A673 (cell line): ENCODE data around the gene SPSB1.

Experiments
- EZH2 ChIP-seq: fragments of 200-600 bp; sonication (generic); IDR thresholded peaks from 2 replicates; pipeline ENCODE4 v1.6.1; 2017; ENCODE audit warnings: borderline replicate concordance, low read depth, mild to moderate bottlenecking, mixed read lengths, antibody characterized with exemption, low read length; ENCODE audit not compliant: poor library complexity, severe bottlenecking
- TF ChIP-seq, protein P1 (sequence below): fragments of 300-800, 200-600 bp; sonication (generic); conservative IDR thresholded peaks from 2 replicates; pipeline ENCODE4 v1.5.1; 2017; ENCODE audit warnings: low read depth, mild to moderate bottlenecking, antibody characterized with exemption, low read length, moderate library complexity, mixed read lengths

DNA sequence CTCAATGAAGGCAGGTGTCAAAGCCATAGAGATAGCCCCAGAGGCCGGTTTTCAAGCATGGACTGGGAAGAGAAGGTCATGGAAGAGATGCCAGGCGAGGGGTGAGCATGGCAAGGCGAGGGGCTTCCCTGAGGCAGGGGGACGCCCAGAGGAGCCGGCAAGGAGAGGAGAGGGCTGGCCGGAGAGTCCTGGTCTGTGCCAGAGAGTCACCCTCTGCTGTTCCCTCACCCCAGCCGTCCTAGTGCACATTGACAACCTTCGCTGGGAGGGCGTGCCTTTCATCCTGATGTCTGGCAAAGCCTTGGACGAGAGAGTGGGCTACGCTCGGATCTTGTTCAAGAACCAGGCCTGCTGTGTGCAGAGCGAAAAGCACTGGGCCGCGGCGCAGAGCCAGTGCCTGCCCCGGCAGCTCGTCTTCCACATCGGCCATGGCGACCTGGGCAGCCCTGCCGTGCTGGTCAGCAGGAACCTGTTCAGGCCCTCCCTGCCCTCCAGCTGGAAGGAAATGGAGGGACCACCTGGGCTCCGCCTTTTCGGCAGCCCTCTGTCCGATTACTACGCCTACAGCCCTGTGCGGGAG, 29.3 kb upstream of the SPSB1 start:
- TF ChIP-seq, protein P1, sequence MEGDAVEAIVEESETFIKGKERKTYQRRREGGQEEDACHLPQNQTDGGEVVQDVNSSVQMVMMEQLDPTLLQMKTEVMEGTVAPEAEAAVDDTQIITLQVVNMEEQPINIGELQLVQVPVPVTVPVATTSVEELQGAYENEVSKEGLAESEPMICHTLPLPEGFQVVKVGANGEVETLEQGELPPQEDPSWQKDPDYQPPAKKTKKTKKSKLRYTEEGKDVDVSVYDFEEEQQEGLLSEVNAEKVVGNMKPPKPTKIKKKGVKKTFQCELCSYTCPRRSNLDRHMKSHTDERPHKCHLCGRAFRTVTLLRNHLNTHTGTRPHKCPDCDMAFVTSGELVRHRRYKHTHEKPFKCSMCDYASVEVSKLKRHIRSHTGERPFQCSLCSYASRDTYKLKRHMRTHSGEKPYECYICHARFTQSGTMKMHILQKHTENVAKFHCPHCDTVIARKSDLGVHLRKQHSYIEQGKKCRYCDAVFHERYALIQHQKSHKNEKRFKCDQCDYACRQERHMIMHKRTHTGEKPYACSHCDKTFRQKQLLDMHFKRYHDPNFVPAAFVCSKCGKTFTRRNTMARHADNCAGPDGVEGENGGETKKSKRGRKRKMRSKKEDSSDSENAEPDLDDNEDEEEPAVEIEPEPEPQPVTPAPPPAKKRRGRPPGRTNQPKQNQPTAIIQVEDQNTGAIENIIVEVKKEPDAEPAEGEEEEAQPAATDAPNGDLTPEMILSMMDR = no peak
- no peak for TF ChIP-seq EZH2
